GM08714 (cell line): Measurements from ENCODE around the gene KDM2B.
"Not testable (repeated sequence)": the region's sequence is repeated elsewhere in the genome, so short reads cannot be mapped to it uniquely, and the experiment has no call there.

Experiments
- H3K4me3 ChIP-seq: fragments of 200-500 bp; sonication (Bioruptor generic); 2 replicates; pipeline ENCODE4 v1.5.1; 2014; ENCODE audit warnings: mild to moderate bottlenecking, low read length, inconsistent platforms
- ZNF274 ChIP-seq: IDR thresholded peaks from 2 replicates; pipeline ENCODE4 v1.6.1; 2012; ENCODE audit warnings: mild to moderate bottlenecking, low read depth, low read length

KDM2B gene

GRCh38 chr12:121499929-121500793, 80.7 kb downstream of the KDM2B start:
- TF ChIP-seq ZNF274, result no peak

GRCh38 chr12:121495746-121496145, 85.1 kb downstream of the KDM2B start:
- TF ChIP-seq ZNF274, result no peak
- no peak overlapping the region for H3K4me3 ChIP-seq

More at GRCh38 chr12:121499929-121500793, 80.7 kb downstream of the KDM2B start:
- no peak overlapping the region for H3K4me3 ChIP-seq

GRCh38 chr12:121494093-121494787, 86.6 kb downstream of the KDM2B start:
- H3K4me3 ChIP-seq, result no peak overlapping the region
- TF ChIP-seq ZNF274, result no peak

- TF ChIP-seq ZNF274, result no peak
- no peak overlapping the region; the same call in 1 of the 2 replicates for H3K4me3 ChIP-seq
These were observed 90.2 kb downstream of the KDM2B start for GRCh38 chr12:121490401-121491281.

- H3K4me3 ChIP-seq, result no peak overlapping the region
- no peak for TF ChIP-seq ZNF274
These were observed 90.9 kb downstream of the KDM2B start for GRCh38 chr12:121489874-121490273.

GRCh38 chr12:121484967-121485366, 95.9 kb downstream of the KDM2B start:
- no peak overlapping the region for H3K4me3 ChIP-seq
- no peak for TF ChIP-seq ZNF274

- H3K4me3 ChIP-seq, result not testable (repeated sequence)
These were observed 96.3 kb downstream of the KDM2B start for GRCh38 chr12:121484564-121484963.

GRCh38 chr12:121483949-121484348, 96.9 kb downstream of the KDM2B start:
- H3K4me3 ChIP-seq, result no peak overlapping the region
- TF ChIP-seq ZNF274, result no peak

GRCh38 chr12:121476477-121476876, 104.3 kb downstream of the KDM2B start:
- H3K4me3 ChIP-seq, result no peak overlapping the region
- no peak for TF ChIP-seq ZNF274

GRCh38 chr12:121475279-121475678, 105.5 kb downstream of the KDM2B start:
- no peak overlapping the region for H3K4me3 ChIP-seq
- no peak for TF ChIP-seq ZNF274

GRCh38 chr12:121472150-121472905, 108.5 kb downstream of the KDM2B start:
- no peak for TF ChIP-seq ZNF274
- H3K4me3 ChIP-seq, result no peak overlapping the region

GRCh38 chr12:121470751-121471150, 110.1 kb downstream of the KDM2B start:
- TF ChIP-seq ZNF274, result no peak
- H3K4me3 ChIP-seq, result no peak overlapping the region

GRCh38 chr12:121468499-121468801, 112.4 kb downstream of the KDM2B start:
- no peak overlapping the region for H3K4me3 ChIP-seq
- TF ChIP-seq ZNF274, result no peak
